Activated T-cell treated with anti-CD3 and anti-CD28 coated beads, Interleukin-2, amount 50 U/mL, for 4 hours (primary cell): Measurements from ENCODE around the gene PTTG1IP2. TPM values are rescaled to one million over a fixed set of nuclear protein-coding genes. Genes with fewer than 3 reads are reported as not detected.

Source experiments
- ATAC-seq, 2 donors: fragments of 200-7000 bp; cut with Tn5 transposase; one replicate each; pipeline ENCODE4 v1.10.0; 2021
- DNase-seq: peaks from one replicate; pipeline ENCODE4 v3.0.0-alpha.2; 2020
- H3K27me3 Mint-ChIP-seq: one replicate; pipeline ENCODE4 v1.8.0; 2021; ENCODE audit warnings: low read depth, mixed read lengths
- H3K36me3 Mint-ChIP-seq: one replicate; pipeline ENCODE4 v1.8.0; 2022; ENCODE audit warnings: mixed read lengths; ENCODE audit not compliant: insufficient read depth
- H3K4me1 Mint-ChIP-seq: one replicate; pipeline ENCODE4 v1.8.0; 2021; ENCODE audit warnings: low read depth, mixed read lengths
- H3K4me3 Mint-ChIP-seq: one replicate; pipeline ENCODE4 v1.8.0; 2021; ENCODE audit warnings: mild to moderate bottlenecking, moderate library complexity, mixed read lengths
- H3K9me3 Mint-ChIP-seq: one replicate; pipeline ENCODE4 v1.8.0; 2021; ENCODE audit warnings: mixed read lengths
- total RNA-seq, 3 donors: library from RNA; stranded (reverse); gene quantifications; one replicate each; pipeline ENCODE4 v1.2.1, GENCODE V29; 2021

Gene PTTG1IP2
- total RNA-seq, 3 donors from 2014 or later = not detected

DNA sequence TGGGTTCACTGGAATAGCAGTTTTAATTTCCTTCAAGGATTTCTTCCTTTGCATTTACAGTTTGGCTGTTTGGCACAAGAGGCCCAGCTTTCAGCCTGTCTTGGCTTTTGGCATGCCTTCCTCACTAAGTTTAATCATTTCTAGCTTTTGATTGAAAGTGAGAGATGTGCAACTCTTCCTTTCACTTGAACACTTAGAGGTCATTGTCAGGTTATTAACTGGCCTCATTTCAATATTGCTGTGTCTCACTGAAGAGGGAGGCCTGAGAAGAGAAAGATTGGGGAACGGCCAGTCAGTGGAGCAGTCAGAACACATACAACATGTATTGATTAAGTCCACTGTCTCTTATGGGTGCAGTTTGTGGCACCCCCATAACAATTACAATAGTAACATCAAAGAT, 33.9 kb downstream of the PTTG1IP2 start:
- ATAC-seq = no peak
- Mint-ChIP-seq H3K36me3 (no peaks in the 10 kb centered on the region), H3K27me3 (no peaks in the 10 kb centered on the region), H3K9me3 (no peaks in the 10 kb centered on the region), H3K4me1 (no peaks in the 10 kb centered on the region), H3K4me3 (no peak overlapping the region)
- DNase-seq = no peak

GRCh38 chr7:90507692-90508091, 38.3 kb downstream of the PTTG1IP2 start:
- no peak overlapping the region for H3K4me3 Mint-ChIP-seq
- no peaks in the 10 kb centered on the region for H3K27me3 Mint-ChIP-seq
- no peak for ATAC-seq
- no peak for DNase-seq
- H3K4me1 Mint-ChIP-seq = no peaks in the 10 kb centered on the region
- H3K9me3 Mint-ChIP-seq = no peaks in the 10 kb centered on the region
- H3K36me3 Mint-ChIP-seq = no peaks in the 10 kb centered on the region

DNA sequence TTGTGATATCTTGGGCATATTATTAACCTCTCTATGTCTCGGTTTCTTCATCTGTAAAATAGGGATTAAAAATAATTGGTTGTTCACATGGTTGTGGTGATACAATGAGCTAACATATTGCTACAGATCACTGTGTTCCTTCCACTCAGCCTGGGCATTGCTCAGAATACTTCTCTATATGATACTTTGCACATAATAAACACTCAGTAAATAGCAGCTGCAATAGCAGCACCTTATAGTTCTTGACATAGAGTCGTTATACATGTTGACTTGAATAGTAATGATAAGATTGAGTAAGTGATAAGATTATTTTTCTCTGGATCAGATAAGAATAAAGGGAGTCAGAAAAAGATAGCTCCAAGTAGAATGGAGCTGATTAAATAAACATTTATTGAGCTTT, 42.3 kb downstream of the PTTG1IP2 start:
- Mint-ChIP-seq H3K27me3 (no peaks in the 10 kb centered on the region), H3K4me3 (no peak overlapping the region), H3K36me3 (no peaks in the 10 kb centered on the region), H3K9me3 (no peaks in the 10 kb centered on the region), H3K4me1 (no peaks in the 10 kb centered on the region)
- DNase-seq (no peak), ATAC-seq (no peak)

DNA sequence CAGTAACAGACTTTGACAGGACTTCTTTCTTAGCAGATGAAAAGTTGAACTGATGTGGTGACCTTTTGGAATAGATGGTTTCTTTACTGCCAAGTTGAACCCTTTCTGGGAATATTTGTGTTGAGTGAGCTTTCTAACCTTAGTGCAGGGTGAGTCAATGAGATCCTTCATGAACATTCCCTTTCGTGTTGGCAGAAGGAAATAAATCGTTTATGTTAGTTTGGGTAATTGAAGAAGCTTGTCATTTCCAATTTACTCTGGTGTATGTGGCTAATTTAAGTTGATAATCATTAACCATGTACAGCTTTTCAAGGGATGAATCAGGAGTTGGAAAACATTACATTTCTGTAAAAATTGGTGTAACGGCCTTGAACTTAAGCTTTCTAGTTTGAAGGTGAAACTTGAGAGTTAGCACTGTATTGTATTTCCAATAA, 43.4 kb downstream of the PTTG1IP2 start:
- DNase-seq = no peak
- Mint-ChIP-seq H3K9me3 (no peaks in the 10 kb centered on the region), H3K27me3 (no peaks in the 10 kb centered on the region), H3K4me1 (no peaks in the 10 kb centered on the region), H3K4me3 (no peak overlapping the region), H3K36me3 (no peaks in the 10 kb centered on the region)
- ATAC-seq = no peak

- H3K27me3 Mint-ChIP-seq = no peaks in the 10 kb centered on the region
- H3K4me3 Mint-ChIP-seq = no peak overlapping the region
- no peak for ATAC-seq
- no peaks in the 10 kb centered on the region for H3K4me1 Mint-ChIP-seq
- no peak for DNase-seq
- H3K36me3 Mint-ChIP-seq = no peaks in the 10 kb centered on the region
- H3K9me3 Mint-ChIP-seq = no peaks in the 10 kb centered on the region
These were observed 46.8 kb downstream of the PTTG1IP2 start for GRCh38 chr7:90516257-90516656.

DNA sequence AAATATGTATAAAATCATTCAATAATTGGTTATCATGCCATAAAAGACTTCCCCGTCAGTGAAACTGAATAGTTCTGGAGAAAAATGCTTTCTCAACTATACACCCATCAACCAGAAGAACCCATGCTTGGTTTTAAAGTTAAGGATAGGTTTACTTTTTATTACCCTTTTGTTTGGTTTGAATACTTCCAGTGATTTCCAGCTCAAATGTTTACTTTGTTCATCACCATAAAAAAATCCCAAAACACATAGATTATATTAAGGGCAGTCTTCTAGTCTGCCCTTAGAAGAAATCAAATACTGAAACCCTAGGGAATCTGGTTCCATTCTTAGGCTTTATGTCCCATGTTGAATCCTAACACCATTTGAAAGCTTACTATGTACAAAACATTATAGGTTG, 49.2 kb downstream of the PTTG1IP2 start:
- H3K27me3 Mint-ChIP-seq = peaks cover 2% of the 10 kb centered on the region
- no peaks in the 10 kb centered on the region for H3K4me1 Mint-ChIP-seq
- H3K36me3 Mint-ChIP-seq = no peaks in the 10 kb centered on the region
- DNase-seq (no peak), ATAC-seq (no peak)
- H3K9me3 Mint-ChIP-seq = no peaks in the 10 kb centered on the region
- no peak overlapping the region for H3K4me3 Mint-ChIP-seq

DNA sequence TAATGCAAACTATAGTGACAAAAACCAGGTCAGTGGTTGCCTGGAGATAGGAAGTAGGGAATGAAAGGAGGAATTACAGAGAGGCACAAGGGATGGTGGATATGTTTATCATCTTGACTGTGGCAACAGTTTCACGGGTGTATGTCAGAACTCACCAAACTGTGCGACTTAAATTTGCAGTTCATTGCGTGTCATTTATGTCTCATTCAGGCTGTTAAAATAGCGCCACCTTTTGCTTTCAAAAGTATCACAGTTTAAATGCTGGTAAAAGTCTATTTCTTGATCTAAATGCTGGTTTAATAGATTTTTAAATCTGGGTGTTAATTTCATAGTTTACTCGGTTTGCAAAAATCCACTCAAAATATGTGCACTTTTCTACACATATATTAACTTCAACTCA, 51.0 kb downstream of the PTTG1IP2 start:
- DNase-seq (no peak), ATAC-seq (no peak)
- no peaks in the 10 kb centered on the region for H3K9me3 Mint-ChIP-seq
- H3K36me3 Mint-ChIP-seq = no peaks in the 10 kb centered on the region
- no peaks in the 10 kb centered on the region for H3K4me1 Mint-ChIP-seq
- no peak overlapping the region for H3K4me3 Mint-ChIP-seq
- H3K27me3 Mint-ChIP-seq = peaks cover 2% of the 10 kb centered on the region

- H3K4me3 Mint-ChIP-seq = no peak overlapping the region
- no peaks in the 10 kb centered on the region for H3K36me3 Mint-ChIP-seq
- peaks cover 5% of the 10 kb centered on the region for H3K9me3 Mint-ChIP-seq
- DNase-seq (no peak), ATAC-seq (no peak)
- no peaks in the 10 kb centered on the region for H3K4me1 Mint-ChIP-seq
- peaks cover 8% of the 10 kb centered on the region for H3K27me3 Mint-ChIP-seq
These were observed 60.8 kb downstream of the PTTG1IP2 start for GRCh38 chr7:90530263-90530662.

DNA sequence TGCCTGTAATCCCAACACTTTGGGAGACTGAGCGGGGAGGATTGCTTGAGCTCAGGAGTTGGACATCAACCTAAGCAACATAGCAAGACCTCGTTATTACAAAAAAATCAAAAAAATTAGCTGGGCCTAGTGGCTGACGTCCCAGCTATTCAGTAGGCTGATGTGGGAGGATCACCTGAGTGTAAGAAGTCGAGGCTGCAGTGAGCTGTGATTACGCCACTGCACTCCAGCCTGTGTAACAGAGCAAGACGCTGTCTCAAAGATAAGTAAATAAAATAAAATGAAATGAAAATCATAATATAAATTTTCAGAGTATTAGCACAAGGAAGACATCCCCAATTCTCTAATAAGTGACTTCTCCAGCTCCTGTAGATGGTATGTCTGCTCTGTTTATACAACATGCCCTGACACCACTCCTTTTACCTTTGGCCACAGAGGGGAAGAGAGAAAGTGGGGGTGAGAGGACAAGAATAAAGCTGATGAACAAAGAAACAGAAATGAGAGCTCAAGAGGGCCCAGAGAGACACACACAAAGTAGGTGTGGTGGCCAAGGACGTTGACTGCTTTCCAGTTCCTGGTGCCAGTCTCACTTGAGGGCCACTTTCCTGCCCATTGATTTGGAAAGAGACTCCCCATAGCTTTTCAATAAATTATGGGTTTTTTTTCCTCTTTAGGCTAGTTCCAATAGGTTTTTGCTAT, 62.9 kb downstream of the PTTG1IP2 start:
- Mint-ChIP-seq H3K27me3 (peaks cover 12% of the 10 kb centered on the region), H3K36me3 (no peaks in the 10 kb centered on the region), H3K9me3 (no peaks in the 10 kb centered on the region), H3K4me3 (no peak overlapping the region), H3K4me1 (no peaks in the 10 kb centered on the region)
- DNase-seq = no peak
- no peak for ATAC-seq

- Mint-ChIP-seq H3K9me3 (no peaks in the 10 kb centered on the region), H3K36me3 (no peaks in the 10 kb centered on the region), H3K4me1 (no peaks in the 10 kb centered on the region), H3K4me3 (no peak overlapping the region), H3K27me3 (peaks cover 9% of the 10 kb centered on the region)
- ATAC-seq (no peak), DNase-seq (no peak)
These were observed 67.0 kb downstream of the PTTG1IP2 start for GRCh38 chr7:90536449-90536848.

DNA sequence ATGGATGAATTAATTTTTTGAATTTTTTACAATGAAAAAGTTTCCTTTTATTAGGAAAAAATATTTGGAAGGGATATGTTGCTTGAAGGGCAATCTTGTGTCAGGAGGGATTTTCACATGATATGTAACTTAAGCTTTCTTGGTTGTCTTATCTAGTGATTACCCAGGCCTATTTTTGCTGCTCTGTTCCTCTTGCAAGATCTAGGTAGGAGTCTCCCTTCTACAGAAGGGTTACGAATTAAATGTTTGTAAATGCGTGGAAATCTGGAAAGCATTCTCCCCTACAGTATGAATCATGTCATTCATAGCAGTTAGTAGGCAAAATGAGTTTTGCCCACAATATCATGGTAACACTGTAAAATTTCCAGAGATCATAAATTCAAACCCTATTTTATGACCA, 69.0 kb downstream of the PTTG1IP2 start:
- H3K4me3 Mint-ChIP-seq = no peak overlapping the region
- H3K27me3 Mint-ChIP-seq = peaks cover 6% of the 10 kb centered on the region
- no peaks in the 10 kb centered on the region for H3K36me3 Mint-ChIP-seq
- no peaks in the 10 kb centered on the region for H3K9me3 Mint-ChIP-seq
- DNase-seq = no peak
- no peak for ATAC-seq
- no peaks in the 10 kb centered on the region for H3K4me1 Mint-ChIP-seq

DNA sequence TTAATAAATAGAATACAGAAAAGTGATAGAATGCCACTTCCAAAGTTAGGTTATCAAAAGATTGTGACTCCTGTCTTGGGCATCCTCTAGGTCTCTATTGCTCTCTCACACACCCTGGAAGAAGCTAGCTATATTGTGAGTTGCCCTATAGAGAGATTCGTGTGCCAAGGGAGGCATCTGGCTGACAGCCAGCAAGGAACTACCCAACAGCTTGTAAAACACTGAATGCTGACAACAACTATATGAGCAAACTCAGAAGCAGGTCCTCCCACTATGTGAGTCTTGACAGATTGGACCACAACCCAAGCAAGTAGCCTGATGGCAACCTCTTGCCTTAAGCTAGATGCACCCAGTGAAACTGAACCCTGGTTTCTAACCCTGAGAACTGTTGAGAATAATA, 71.0 kb downstream of the PTTG1IP2 start:
- Mint-ChIP-seq H3K27me3 (peaks cover 4% of the 10 kb centered on the region), H3K36me3 (no peaks in the 10 kb centered on the region), H3K4me3 (no peak overlapping the region), H3K4me1 (no peaks in the 10 kb centered on the region), H3K9me3 (no peaks in the 10 kb centered on the region)
- no peak for ATAC-seq
- DNase-seq = no peak

GRCh38 chr7:90551036-90551435, 81.6 kb downstream of the PTTG1IP2 start:
- Mint-ChIP-seq H3K4me3 (no peak overlapping the region), H3K36me3 (no peaks in the 10 kb centered on the region), H3K4me1 (no peaks in the 10 kb centered on the region), H3K9me3 (peaks cover 4% of the 10 kb centered on the region), H3K27me3 (peaks cover 2% of the 10 kb centered on the region)
- DNase-seq (no peak), ATAC-seq (no peak)

- no peaks in the 10 kb centered on the region for H3K4me1 Mint-ChIP-seq
- H3K9me3 Mint-ChIP-seq = peaks cover 4% of the 10 kb centered on the region
- no peak for ATAC-seq
- no peak overlapping the region for H3K4me3 Mint-ChIP-seq
- no peaks in the 10 kb centered on the region for H3K36me3 Mint-ChIP-seq
- DNase-seq = no peak
- peaks cover 2% of the 10 kb centered on the region for H3K27me3 Mint-ChIP-seq
These were observed 83.1 kb downstream of the PTTG1IP2 start for GRCh38 chr7:90552521-90552920.

- no peaks in the 10 kb centered on the region for H3K36me3 Mint-ChIP-seq
These were observed 91.3 kb downstream of the PTTG1IP2 start for GRCh38 chr7:90560730-90561129.

More at GRCh38 chr7:90560730-90561129, 91.3 kb downstream of the PTTG1IP2 start:
- DNase-seq = no peak
- Mint-ChIP-seq H3K4me3 (no peak overlapping the region), H3K9me3 (no peaks in the 10 kb centered on the region), H3K4me1 (no peaks in the 10 kb centered on the region), H3K27me3 (peaks cover 3% of the 10 kb centered on the region)
- no peak for ATAC-seq
